ENCODE results near the gene CPNE8.

GRCh38 chr12:38954238-38954873 lies 49.0 kb upstream of the CPNE8 start:
- no peak for TF ChIP-seq CTCF (IDR thresholded peaks at IDR 0.05)
- no peak for TF ChIP-seq POLR2A (IDR thresholded peaks at IDR 0.05)
